B cell (primary cell): ENCODE data around the gene TMEM132D. TPM values are rescaled to one million over a fixed set of nuclear protein-coding genes. Genes with fewer than 3 reads are reported as not detected.

Experiments
- ATAC-seq: fragments of 200-7000 bp; cut with Tn5 transposase; one replicate; pipeline ENCODE4 v1.10.0; 2021; ENCODE audit warnings: low read depth, mild to moderate bottlenecking, moderate number of reproducible peaks, moderate library complexity
- CTCF ChIA-PET: fragments of 350-600 bp; sonication (Branson Sonifier 250); formaldehyde crosslinking; loops from one replicate; lab custom pipeline; 2021; ENCODE audit warnings: antibody characterized with exemption, inconsistent platforms; lab: Charles Lee
- POLR2A ChIA-PET: fragments of 350-600 bp; sonication (Branson Sonifier 250); formaldehyde crosslinking; loops from one replicate; lab custom pipeline; 2021; ENCODE audit warnings: antibody characterized with exemption; lab: Charles Lee
- DNase-seq: peaks from one replicate; pipeline ENCODE4 v3.0.0; 2013
- H2AFZ ChIP-seq: 2 replicates; pipeline ENCODE4 v1.6.1; 2012; ENCODE audit warnings: mild to moderate bottlenecking, low read depth, low read length; ENCODE audit not compliant: insufficient read depth, poor library complexity, severe bottlenecking
- H3K27ac ChIP-seq, 2 donors: 1 replicate in 1 of 2; 2 replicates in 1 of 2; pipeline ENCODE4 v1.5.1; 2012 to 2013; ENCODE audit warnings: low read length in 2 of 2, mild to moderate bottlenecking in 2 of 2, moderate library complexity in 1 of 2
- H3K27me3 ChIP-seq, 4 experiments: fragments of 200-600 bp in 1 of 4; sonication (generic) in 1 of 4; replicated peaks in 1 of 4; 1 replicate in 2 of 4; 2 replicates in 2 of 4; pipeline versions ENCODE4 v1.6.1 to v1.7.0; 2013 to 2016; ENCODE audit warnings: low read length in 3 of 4, mild to moderate bottlenecking in 2 of 4, mixed read lengths in 1 of 4, moderate library complexity in 1 of 4; ENCODE audit not compliant: insufficient read depth in 4 of 4, control insufficient read depth in 3 of 4; ENCODE audit errors: control extremely low read depth in 1 of 4
- H3K36me3 ChIP-seq, 2 experiments: replicated peaks in 1 of 2; 1 replicate in 1 of 2; 2 replicates in 1 of 2; pipeline versions ENCODE4 v1.6.1 to v1.7.1; 2013; ENCODE audit warnings: low read length in 1 of 2; ENCODE audit not compliant: insufficient read depth in 2 of 2, control insufficient read depth in 1 of 2; ENCODE audit errors: control extremely low read depth in 1 of 2, extremely low read depth in 1 of 2
- H3K4me1 ChIP-seq, 2 donors: fragments of 200-600 bp in 1 of 2; sonication (generic) in 1 of 2; 1 replicate in 1 of 2; 2 replicates in 1 of 2; pipeline versions ENCODE4 v1.5.1 to v1.6.1; 2013 to 2017; ENCODE audit warnings: low read length in 2 of 2; ENCODE audit not compliant: control insufficient read depth in 2 of 2, insufficient read depth in 2 of 2
- H3K4me2 ChIP-seq: replicated peaks from 2 replicates; pipeline ENCODE3; 2012; ENCODE audit warnings: mild to moderate bottlenecking, low read depth, low read length; ENCODE audit not compliant: poor library complexity, severe bottlenecking
- H3K4me3 ChIP-seq, 5 experiments: fragments of 200-600 bp in 1 of 5; sonication (generic) in 1 of 5; 1 replicate in 3 of 5; 2 replicates in 2 of 5; pipeline versions ENCODE4 v1.5.1 to v1.7.0; 2011 to 2016; ENCODE audit warnings: low read length in 4 of 5, mild to moderate bottlenecking in 4 of 5, low read depth in 2 of 5, control low read depth in 1 of 5, moderate library complexity in 1 of 5; ENCODE audit not compliant: insufficient read depth in 1 of 5; ENCODE audit errors: control extremely low read depth in 1 of 5, extremely low read depth in 1 of 5
- H3K79me2 ChIP-seq: fragments of 200-600 bp; sonication (generic); one replicate; pipeline ENCODE4 v1.6.0; 2016; ENCODE audit warnings: low read length; ENCODE audit not compliant: control insufficient read depth, insufficient read depth
- H3K9ac ChIP-seq: fragments of 200-600 bp; sonication (generic); 2 replicates; pipeline ENCODE4 v1.6.1; 2017; ENCODE audit warnings: mild to moderate bottlenecking, low read length, moderate library complexity
- H3K9me3 ChIP-seq, 3 donors: one replicate each; pipeline versions ENCODE4 v1.6.1 to v1.7.1; 2013; ENCODE audit warnings: low read length in 2 of 3; ENCODE audit not compliant: control insufficient read depth in 2 of 3, insufficient read depth in 1 of 3; ENCODE audit errors: control extremely low read depth in 1 of 3
- H4K20me1 ChIP-seq: 2 replicates; pipeline ENCODE4 v1.6.0; 2012; ENCODE audit warnings: mild to moderate bottlenecking, low read length; ENCODE audit not compliant: insufficient read depth, control insufficient read depth, poor library complexity, severe bottlenecking
- H3K27ac Mint-ChIP-seq: one replicate; pipeline ENCODE4 v1.8.0; 2021; ENCODE audit warnings: mixed read lengths
- H3K27me3 Mint-ChIP-seq: one replicate; pipeline ENCODE4 v1.8.0; 2021; ENCODE audit warnings: mixed read lengths
- H3K4me1 Mint-ChIP-seq: one replicate; pipeline ENCODE4 v1.8.0; 2021; ENCODE audit warnings: mixed read lengths
- H3K4me3 Mint-ChIP-seq: one replicate; pipeline ENCODE4 v1.8.0; 2021; ENCODE audit warnings: mixed read lengths
- H3K9me3 Mint-ChIP-seq: one replicate; pipeline ENCODE4 v1.8.0; 2022; ENCODE audit warnings: mixed read lengths; ENCODE audit not compliant: insufficient read depth
- CTCF ChIP-seq: fragments of 200-600 bp; IDR thresholded peaks from one replicate; pipeline ENCODE4 v1.8.0; 2022; ENCODE audit warnings: antibody characterized with exemption, mild to moderate bottlenecking
- EZH2 ChIP-seq: IDR thresholded peaks from 2 replicates; pipeline ENCODE4 v1.6.1; 2012; ENCODE audit warnings: borderline replicate concordance, low read depth, mild to moderate bottlenecking, moderate library complexity, low read length; ENCODE audit not compliant: insufficient read depth, poor library complexity, severe bottlenecking
- WGBS: methylation state at CpG from one replicate; pipeline ENCODE4 v1.1.5; 2013; ENCODE audit warnings: missing lambda C conversion rate; ENCODE audit not compliant: insufficient coverage; 5-methylcytosine and 5-hydroxymethylcytosine counted together
- intact Hi-C: fragments of 100-400 bp; cut with micrococcal nuclease; formaldehyde crosslinking; loops from one replicate; pipeline ENCODE4 v1.10.0; 2022
- polyA plus RNA-seq: library from polyadenylated mRNA; depleted of rRNA; stranded (reverse); fragments of >200 nt; gene quantifications from 2 replicates; pipeline ENCODE4 v1.2.3, GENCODE V29; 2012
- total RNA-seq, 2 donors: library from RNA; stranded (reverse); fragments of 120-200 nt in 1 of 2; gene quantifications; 1 replicate in 1 of 2; 2 replicates in 1 of 2; pipeline versions ENCODE4 v1.2.3 to v1.2.4, GENCODE V29; 2013 to 2022

Gene TMEM132D
- total and polyA plus RNA-seq, 2 donors (not counting 1 experiment from before 2014, with no cell fraction given), result not detected

GRCh38 chr12:129466499-129466898 is 437.3 kb downstream of the TMEM132D start:
- no peak for DNase-seq
- no peaks in the 10 kb centered on the region for H4K20me1 ChIP-seq
- no peak overlapping the region for H3K4me2 ChIP-seq
- peaks cover 0 to 3% (median 0%) of the 10 kb centered on the region in 3 donors for H3K9me3 ChIP-seq
- peaks cover 9% of the 10 kb centered on the region for H3K9me3 Mint-ChIP-seq
- H3K9ac ChIP-seq, result no peak overlapping the region
- H3K4me1 Mint-ChIP-seq, result no peaks in the 10 kb centered on the region
- no peaks in the 10 kb centered on the region for H3K79me2 ChIP-seq
- POLR2A ChIA-PET, result no interaction called here
- intact Hi-C loops, result no loop called here
- H3K27me3 Mint-ChIP-seq, result no peaks in the 10 kb centered on the region
- H3K4me3 ChIP-seq, result no peak overlapping the region
- no peak overlapping the region for H2AFZ ChIP-seq
- no peaks in the 10 kb centered on the region for H3K36me3 ChIP-seq
- no peak for ATAC-seq
- H3K27ac ChIP-seq, result no peak overlapping the region
- no peak overlapping the region for H3K4me3 Mint-ChIP-seq
- CTCF ChIA-PET, result no interaction called here
- no peak overlapping the region for H3K27ac Mint-ChIP-seq
- 90% methylated on average over 1 of the region's 3 CpGs for WGBS
- TF ChIP-seq CTCF, result no peak
- TF ChIP-seq EZH2, result no peak
- no peaks in the 10 kb centered on the region for H3K4me1 ChIP-seq
- H3K27me3 ChIP-seq, result no peaks in the 10 kb centered on the region

- intact Hi-C loops, result no loop called here
- TF ChIP-seq CTCF, result no peak
- no peak for TF ChIP-seq EZH2
- H3K27me3 Mint-ChIP-seq, result no peaks in the 10 kb centered on the region
These were observed 443.9 kb downstream of the TMEM132D start for GRCh38 chr12:129459886-129460285.

More at GRCh38 chr12:129459886-129460285, 443.9 kb downstream of the TMEM132D start:
- Mint-ChIP-seq H3K9me3 (no peaks in the 10 kb centered on the region), H3K27ac (no peak overlapping the region), H3K4me3 (no peak overlapping the region), H3K4me1 (no peaks in the 10 kb centered on the region)
- WGBS, result 92% methylated on average over 2 of the region's 5 CpGs
- Histone ChIP-seq H3K36me3 (no peaks in the 10 kb centered on the region), H3K79me2 (no peaks in the 10 kb centered on the region), H3K27me3 (no peaks in the 10 kb centered on the region), H2AFZ (no peak overlapping the region), H3K4me3 (no peak overlapping the region), H4K20me1 (no peaks in the 10 kb centered on the region), H3K9me3 (peaks cover 0 to 3% (median 0%) of the 10 kb centered on the region in 3 donors), H3K9ac (no peak overlapping the region), H3K4me2 (no peak overlapping the region), H3K4me1 (no peaks in the 10 kb centered on the region), H3K27ac (no peak overlapping the region)
- ChIA-PET POLR2A (no interaction called here), CTCF (no interaction called here)
- ATAC-seq (no peak), DNase-seq (no peak)
